ENCODE measurements around the gene PRKCSH. TPM values are rescaled to one million over a fixed set of nuclear protein-coding genes. Genes with fewer than 3 reads are reported as not detected.

Gene PRKCSH
- polyA plus RNA-seq, 4 donors = 302 to 378 (median 348) TPM

DNA sequence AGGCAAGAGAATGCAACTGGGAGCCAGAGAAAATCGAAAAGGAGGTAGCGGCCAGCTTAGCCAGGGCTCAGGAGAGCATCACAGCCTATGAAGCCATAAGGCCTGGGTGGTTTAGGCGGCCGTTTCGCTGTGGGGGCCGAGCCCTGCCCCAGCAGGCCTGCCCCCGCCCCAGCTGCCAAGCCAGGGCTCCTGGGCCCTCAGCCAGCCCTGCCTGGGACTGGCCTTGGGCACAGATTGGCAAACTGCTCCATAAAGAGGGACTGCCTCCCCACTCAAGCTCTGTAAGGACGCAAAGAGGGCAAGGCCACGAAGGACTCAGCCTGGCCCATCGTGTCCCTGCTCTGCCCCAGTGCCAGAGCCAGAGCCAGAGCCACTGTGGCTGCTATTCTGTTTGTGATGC, 60.0 kb downstream of the PRKCSH start:
- DNase-seq (ENCODE audit: low read depth in 4 of 4, low spot score in 2 of 4) = no peak

DNA sequence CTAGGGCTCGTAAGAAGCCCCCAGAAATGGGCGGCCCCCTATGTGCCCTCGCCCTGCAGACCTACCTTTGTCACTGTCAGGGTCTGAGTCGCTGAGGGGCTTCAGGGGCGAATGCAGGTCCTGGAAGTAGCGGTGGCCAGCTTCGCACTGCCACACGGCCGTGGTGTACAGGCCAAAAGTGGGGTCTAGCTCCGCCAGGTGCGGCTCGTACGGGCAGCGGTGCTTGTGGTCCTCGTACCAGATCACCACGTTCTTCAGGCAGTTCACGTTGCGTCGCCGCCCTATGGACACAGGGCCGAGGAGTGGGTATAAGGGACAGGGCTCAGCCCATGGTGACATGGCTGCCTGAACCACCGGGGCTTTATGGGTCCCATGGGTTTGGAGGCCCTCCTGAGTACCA, 60.5 kb downstream of the PRKCSH start:
- DNase-seq (ENCODE audit: low read depth in 4 of 4, low spot score in 2 of 4) = no peak

DNA sequence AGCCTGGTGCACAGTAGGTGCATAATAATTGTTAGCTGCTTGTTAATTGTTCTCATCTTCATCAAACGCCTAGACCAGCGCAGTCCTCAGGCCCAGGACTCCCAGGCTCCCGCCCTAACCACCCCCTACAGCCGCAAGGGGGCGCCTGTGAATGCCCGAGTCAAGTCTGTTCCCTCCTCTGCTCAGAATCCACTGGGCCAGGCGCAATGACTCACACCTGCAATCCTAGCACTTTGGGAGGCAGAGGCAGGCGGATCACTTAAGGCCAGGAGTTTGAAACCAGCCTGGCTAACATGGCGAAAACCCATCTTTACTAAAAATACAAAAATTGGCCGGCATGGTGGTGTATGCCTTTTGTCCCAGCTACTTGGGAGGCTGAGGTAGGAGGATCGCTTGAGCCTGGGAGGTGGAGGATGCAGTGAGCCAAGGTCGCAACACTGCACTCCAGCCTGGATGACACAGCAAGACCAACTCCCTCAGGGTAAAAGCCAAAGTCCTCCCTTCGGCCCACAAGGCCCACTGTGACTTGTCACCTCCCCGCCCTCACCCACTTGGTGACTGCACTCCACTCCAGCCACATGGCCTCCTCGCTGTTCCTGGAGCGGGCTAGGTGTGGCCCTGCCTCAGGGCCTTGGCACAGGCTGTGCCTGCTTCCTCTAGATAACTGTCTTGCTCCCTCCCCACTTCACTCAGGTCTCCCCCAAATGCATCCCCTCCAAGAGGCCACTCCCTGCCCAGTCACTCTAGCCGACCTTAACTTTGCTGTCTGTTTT, 61.1 kb downstream of the PRKCSH start:
- no peak for DNase-seq (ENCODE audit: low read depth in 4 of 4, low spot score in 2 of 4)

DNA sequence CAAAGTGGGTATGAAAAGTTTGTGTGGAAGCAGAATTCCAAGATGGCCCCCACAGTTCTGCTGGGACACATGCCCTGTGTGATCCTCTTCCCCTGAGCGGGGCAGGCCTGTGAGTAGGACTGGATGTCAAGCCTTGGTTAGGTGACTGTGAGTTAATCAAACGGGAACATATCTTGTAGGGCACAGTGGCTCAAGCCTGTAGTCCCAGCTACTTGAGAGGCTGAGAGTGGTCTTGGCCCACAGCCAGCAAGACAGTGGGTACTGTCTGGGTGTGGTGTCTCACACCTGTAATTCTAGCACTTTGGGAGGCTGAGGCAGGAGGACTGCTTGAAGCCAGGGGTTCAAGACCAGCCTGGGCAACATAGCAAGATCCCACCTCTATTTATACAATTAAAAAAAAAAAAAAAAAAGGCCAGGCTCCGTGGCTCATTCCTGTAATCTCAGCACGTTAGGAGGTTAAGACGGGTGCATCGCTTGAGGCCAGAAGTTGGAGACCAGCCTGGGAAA, 63.8 kb downstream of the PRKCSH start:
- DNase-seq (ENCODE audit: low read depth in 4 of 4, low spot score in 2 of 4) = no peak

DNA sequence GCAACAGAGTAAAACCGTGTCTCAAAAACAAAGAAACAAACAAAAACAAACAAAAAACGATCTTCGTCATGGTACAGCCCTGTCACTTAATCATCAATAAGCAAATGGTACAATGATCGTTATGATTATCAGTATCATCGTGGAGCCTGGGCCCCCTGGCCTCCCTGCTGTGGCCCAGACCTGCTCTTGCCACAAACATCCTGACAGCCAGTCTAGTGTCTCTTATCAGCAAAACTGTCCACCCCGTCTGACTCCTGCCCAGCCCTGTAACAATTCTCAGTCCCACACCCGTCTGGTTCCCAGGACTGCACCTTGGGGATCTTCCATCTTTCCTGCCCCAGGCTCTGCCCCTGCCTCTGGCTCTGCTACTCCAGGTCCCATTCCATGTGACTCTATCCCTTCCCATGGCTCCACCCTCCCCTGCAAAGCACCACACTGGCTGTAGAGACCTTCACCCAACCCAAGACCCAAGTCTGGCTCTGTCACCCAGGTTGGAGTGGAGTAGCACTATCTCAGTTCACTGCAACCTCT, 64.5 kb downstream of the PRKCSH start:
- no peak for DNase-seq (ENCODE audit: low read depth in 4 of 4, low spot score in 2 of 4)

Other genes starting within 250 kb of the PRKCSH start
- gene KANK2, start 238.1 kb upstream of the PRKCSH start, polyA plus RNA-seq (ENCODE audit: insufficient read length in 4 of 4) = 100 to 1,000 TPM; 114 to 142 (median 133) TPM
- gene ANGPTL8, start 196.0 kb upstream of the PRKCSH start, polyA plus RNA-seq (ENCODE audit: insufficient read length in 4 of 4) = 1 to 10 TPM in 1 of 4 donors, under 1 TPM in 2, not detected in 1; 0.52 to 1.2 (median 0.86) TPM
- 10 to 100 TPM; 31.8 to 69.6 (median 50.0) TPM for gene DOCK6, start 173.1 kb upstream of the PRKCSH start, polyA plus RNA-seq (ENCODE audit: insufficient read length in 4 of 4)
- gene TSPAN16, start 139.5 kb upstream of the PRKCSH start, polyA plus RNA-seq (ENCODE audit: insufficient read length in 4 of 4) = under 1 TPM in 2 of 4 donors, not detected in 2; 0.09 to 0.36 TPM
- gene RAB3D, start 96.0 kb upstream of the PRKCSH start, polyA plus RNA-seq (ENCODE audit: insufficient read length in 4 of 4) = 10 to 100 TPM; 15.7 to 19.6 (median 17.5) TPM
- gene TMEM205, start 89.4 kb upstream of the PRKCSH start, polyA plus RNA-seq (ENCODE audit: insufficient read length in 4 of 4) = 100 to 1,000 TPM; 135 to 151 (median 142) TPM
- 10 to 100 TPM; 20.2 to 45.6 (median 30.5) TPM for gene CCDC159, start 89.1 kb upstream of the PRKCSH start, polyA plus RNA-seq (ENCODE audit: insufficient read length in 4 of 4)
- 10 to 100 TPM; 10.2 to 21.2 (median 17.8) TPM for gene PLPPR2, start 80.2 kb upstream of the PRKCSH start, polyA plus RNA-seq (ENCODE audit: insufficient read length in 4 of 4)
- gene SWSAP1, start 61.0 kb upstream of the PRKCSH start, polyA plus RNA-seq (ENCODE audit: insufficient read length in 4 of 4) = 1 to 10 TPM; 2.6 to 3.7 (median 3.4) TPM
- 10 to 100 TPM; 16.5 to 40.6 (median 29.7) TPM for gene EPOR, start 51.3 kb upstream of the PRKCSH start, polyA plus RNA-seq (ENCODE audit: insufficient read length in 4 of 4)
- 100 to 1,000 TPM in 2 of 4 donors, 10 to 100 TPM in 2; 47.9 to 141 (median 97.3) TPM for gene RGL3, start 16.3 kb upstream of the PRKCSH start, polyA plus RNA-seq (ENCODE audit: insufficient read length in 4 of 4)
- 1 to 10 TPM; 1.7 to 2.3 (median 2.1) TPM for gene ODAD3, start 514 bp upstream of the PRKCSH start, polyA plus RNA-seq (ENCODE audit: insufficient read length in 4 of 4)
- under 1 TPM; 0.08 to 0.49 (median 0.16) TPM for gene ELAVL3, start 45.4 kb downstream of the PRKCSH start, polyA plus RNA-seq (ENCODE audit: insufficient read length in 4 of 4)
- 10 to 100 TPM in 3 of 4 donors, 1 to 10 TPM in 1; 7.6 to 12.8 (median 11.4) TPM for gene ZNF653, start 70.2 kb downstream of the PRKCSH start, polyA plus RNA-seq (ENCODE audit: insufficient read length in 4 of 4)
- 10 to 100 TPM; 36.4 to 47.9 (median 42.0) TPM for gene ECSIT, start 93.5 kb downstream of the PRKCSH start, polyA plus RNA-seq (ENCODE audit: insufficient read length in 4 of 4)
- gene CNN1, start 103.2 kb downstream of the PRKCSH start, polyA plus RNA-seq (ENCODE audit: insufficient read length in 4 of 4) = 1 to 10 TPM; 4.2 to 5.4 (median 5.1) TPM
- gene ELOF1, start 123.6 kb downstream of the PRKCSH start, polyA plus RNA-seq (ENCODE audit: insufficient read length in 4 of 4) = 10 to 100 TPM; 42.3 to 66.1 (median 52.0) TPM
- 10 to 100 TPM; 11.7 to 20.6 (median 13.4) TPM for gene ACP5, start 142.0 kb downstream of the PRKCSH start, polyA plus RNA-seq (ENCODE audit: insufficient read length in 4 of 4)
- gene ZNF627, start 161.8 kb downstream of the PRKCSH start, polyA plus RNA-seq (ENCODE audit: insufficient read length in 4 of 4) = 10 to 100 TPM; 37.8 to 51.9 (median 45.6) TPM

Data from left renal cortex interstitium (tissue), 4 donors.